ENCODE measurements around the gene PIGT.

DNA sequence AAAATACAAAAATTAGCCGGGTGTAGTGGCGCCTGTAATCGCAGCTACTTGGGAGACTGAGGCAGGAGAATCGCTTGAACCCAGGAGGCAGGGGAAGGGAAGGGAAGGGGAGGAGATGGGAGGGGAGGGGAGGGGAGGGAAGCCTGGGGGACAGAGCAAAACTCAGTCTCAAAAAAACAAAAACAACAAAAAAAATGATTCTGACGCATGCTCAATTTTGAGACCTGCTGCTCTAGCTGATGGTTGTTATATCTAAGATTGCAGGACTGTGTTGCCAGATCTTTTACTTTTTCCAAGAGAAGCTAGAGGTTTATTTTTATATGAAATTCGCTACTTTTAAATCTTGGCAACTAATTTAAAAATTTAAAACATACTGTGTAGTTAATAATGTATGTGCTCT lies 51.2 kb downstream of the PIGT start:
- TF ChIP-seq, protein P1, sequence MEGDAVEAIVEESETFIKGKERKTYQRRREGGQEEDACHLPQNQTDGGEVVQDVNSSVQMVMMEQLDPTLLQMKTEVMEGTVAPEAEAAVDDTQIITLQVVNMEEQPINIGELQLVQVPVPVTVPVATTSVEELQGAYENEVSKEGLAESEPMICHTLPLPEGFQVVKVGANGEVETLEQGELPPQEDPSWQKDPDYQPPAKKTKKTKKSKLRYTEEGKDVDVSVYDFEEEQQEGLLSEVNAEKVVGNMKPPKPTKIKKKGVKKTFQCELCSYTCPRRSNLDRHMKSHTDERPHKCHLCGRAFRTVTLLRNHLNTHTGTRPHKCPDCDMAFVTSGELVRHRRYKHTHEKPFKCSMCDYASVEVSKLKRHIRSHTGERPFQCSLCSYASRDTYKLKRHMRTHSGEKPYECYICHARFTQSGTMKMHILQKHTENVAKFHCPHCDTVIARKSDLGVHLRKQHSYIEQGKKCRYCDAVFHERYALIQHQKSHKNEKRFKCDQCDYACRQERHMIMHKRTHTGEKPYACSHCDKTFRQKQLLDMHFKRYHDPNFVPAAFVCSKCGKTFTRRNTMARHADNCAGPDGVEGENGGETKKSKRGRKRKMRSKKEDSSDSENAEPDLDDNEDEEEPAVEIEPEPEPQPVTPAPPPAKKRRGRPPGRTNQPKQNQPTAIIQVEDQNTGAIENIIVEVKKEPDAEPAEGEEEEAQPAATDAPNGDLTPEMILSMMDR (IDR thresholded peaks at IDR 0.05): no peak
- TF ChIP-seq TCF7L2 (IDR thresholded peaks at IDR 0.05; ENCODE audit: low read depth, low read length) (no peak), SIN3A (IDR thresholded peaks at IDR 0.05; ENCODE audit: borderline replicate concordance, insufficient read depth, low read depth, low read length) (no peak), POLR2AphosphoS5 (IDR thresholded peaks at IDR 0.05; ENCODE audit: low read depth, low read length) (no peak)
- TF ChIP-seq, protein P2, sequence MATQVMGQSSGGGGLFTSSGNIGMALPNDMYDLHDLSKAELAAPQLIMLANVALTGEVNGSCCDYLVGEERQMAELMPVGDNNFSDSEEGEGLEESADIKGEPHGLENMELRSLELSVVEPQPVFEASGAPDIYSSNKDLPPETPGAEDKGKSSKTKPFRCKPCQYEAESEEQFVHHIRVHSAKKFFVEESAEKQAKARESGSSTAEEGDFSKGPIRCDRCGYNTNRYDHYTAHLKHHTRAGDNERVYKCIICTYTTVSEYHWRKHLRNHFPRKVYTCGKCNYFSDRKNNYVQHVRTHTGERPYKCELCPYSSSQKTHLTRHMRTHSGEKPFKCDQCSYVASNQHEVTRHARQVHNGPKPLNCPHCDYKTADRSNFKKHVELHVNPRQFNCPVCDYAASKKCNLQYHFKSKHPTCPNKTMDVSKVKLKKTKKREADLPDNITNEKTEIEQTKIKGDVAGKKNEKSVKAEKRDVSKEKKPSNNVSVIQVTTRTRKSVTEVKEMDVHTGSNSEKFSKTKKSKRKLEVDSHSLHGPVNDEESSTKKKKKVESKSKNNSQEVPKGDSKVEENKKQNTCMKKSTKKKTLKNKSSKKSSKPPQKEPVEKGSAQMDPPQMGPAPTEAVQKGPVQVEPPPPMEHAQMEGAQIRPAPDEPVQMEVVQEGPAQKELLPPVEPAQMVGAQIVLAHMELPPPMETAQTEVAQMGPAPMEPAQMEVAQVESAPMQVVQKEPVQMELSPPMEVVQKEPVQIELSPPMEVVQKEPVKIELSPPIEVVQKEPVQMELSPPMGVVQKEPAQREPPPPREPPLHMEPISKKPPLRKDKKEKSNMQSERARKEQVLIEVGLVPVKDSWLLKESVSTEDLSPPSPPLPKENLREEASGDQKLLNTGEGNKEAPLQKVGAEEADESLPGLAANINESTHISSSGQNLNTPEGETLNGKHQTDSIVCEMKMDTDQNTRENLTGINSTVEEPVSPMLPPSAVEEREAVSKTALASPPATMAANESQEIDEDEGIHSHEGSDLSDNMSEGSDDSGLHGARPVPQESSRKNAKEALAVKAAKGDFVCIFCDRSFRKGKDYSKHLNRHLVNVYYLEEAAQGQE (IDR thresholded peaks at IDR 0.05; ENCODE audit: insufficient read depth in 1 of 2, low read depth in 2 of 2, low read length in 1 of 2): no peak
